ENCODE results near the gene SNPH.
"Not testable (repeated sequence)": the region's sequence is repeated elsewhere in the genome, so short reads cannot be mapped to it uniquely, and the experiment has no call there.

The SNPH gene

DNA sequence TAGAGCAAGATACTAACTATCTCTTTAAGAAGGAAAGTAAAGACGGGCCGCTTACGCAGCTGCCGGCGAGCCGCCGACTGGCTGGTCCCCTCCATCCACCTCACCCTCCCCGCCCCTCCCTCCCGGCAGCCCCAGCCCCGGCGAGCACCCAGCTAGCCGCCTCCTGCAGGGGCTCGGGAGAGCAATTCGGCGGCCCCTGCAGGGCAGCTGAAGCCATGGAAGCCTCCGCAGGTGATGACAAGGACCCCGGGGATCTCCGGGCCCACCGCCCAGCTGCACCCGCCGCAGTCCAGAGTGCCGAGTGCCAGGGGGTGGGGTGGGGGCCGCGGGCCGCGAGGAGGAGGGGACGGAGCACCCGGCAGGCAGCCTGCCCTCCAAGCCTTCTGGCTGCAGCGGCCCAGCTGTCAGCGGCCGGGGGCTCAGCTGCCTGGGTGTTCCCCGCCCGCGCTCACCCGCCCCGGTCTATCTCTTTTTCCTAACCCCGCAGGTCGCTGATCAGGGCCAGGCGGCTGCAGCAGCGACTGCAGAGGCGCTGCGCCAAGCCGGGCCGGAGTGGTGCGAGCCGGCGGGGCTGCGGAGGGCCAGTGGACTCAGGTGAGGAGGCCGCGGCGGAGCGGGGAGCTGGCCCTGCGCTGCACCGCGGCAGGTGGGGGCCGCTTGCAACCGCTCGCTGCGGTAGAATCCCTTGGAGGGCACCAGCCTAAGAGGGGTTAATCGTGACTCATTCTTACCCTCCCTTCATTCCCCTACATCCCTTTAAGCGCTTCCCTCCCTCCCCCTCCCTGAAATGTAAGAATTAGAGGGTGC lies at the start of gene SNPH:
Gene SNPH, plus strand, starts transcription at position 128 of the 807 bp plus-strand sequence. CDS start 29,946 bp downstream, outside the sequence.
- DNase-seq = peak; percentile 6

- DNase-seq = not testable (repeated sequence)
These were observed 49.3 kb upstream of the SNPH start for GRCh38 chr20:1216527-1217427.

GRCh38 chr20:1222750-1223149 lies 43.3 kb upstream of the SNPH start:
- not testable (repeated sequence) for DNase-seq

DNA sequence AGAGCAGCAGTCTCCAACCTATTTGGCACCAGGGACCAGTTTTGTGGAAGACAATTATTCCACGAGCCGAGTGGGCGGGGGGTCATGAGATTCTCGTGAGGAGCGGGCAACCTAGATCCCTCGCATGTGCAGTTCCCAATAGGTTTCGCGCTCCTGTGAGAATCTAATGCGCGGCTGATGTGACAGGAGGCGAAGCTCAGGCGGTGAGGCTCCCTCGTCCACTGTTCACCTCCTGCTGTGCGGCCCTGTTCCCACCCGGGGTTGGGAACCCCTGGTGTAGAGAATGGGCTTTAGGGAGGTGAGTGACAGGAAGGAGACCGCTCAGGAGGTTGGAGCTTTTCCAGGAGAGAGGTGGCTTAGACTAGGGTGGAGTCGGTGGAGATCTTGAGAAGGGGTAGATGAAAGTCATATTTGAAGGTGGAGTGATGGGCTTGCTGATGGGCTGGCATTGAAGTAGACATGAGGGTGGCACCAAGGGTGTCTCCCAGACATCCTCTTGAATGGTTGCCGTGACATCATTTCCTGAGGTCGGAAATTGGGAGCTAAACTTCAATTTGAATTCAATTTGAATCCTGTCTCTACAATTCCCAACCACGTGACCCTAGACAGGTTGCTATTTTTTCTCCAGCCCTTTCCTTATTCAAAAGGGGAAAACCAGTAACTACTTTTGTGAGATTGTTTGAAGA lies 41.7 kb upstream of the SNPH start:
- DNase-seq = no peak

DNA sequence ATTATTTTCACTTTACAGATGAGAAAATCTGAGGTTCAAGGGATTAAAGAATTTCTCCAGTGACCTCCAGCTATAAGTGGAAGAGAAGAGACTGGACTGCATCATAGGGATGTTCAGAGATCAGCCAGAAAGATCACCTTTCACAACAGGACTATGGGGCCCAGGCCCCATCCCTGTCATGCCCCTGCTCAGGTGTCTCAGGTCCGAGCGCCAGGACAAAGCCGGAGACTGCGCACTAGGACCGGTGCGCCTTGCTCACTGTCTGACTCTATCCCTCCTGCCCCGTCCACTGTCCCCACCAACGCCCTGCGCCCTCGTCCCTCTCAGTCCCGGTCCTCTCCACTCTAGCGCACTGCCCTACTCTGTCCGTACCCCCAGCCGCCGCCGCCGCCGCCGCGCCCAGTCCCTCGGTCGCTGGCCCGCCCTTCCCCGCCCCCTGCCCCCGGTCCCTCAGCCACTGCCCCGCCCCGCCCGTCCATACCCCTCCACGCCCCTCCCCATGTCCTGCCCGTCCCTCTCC lies 40.8 kb upstream of the SNPH start:
- no peak for DNase-seq

GRCh38 chr20:1225783-1226654 lies 40.1 kb upstream of the SNPH start, which contains the start of gene RAD21L1:
Gene RAD21L1, plus strand, starts transcription at chr20:1226044. Its CDS starts 2,410 bp downstream, at chr20:1228454.
- no peak for DNase-seq

GRCh38 chr20:1229541-1229940 lies 36.6 kb upstream of the SNPH start:
- no peak for DNase-seq

GRCh38 chr20:1232286-1233111 lies 33.6 kb upstream of the SNPH start:
- no peak for DNase-seq

GRCh38 chr20:1240549-1240948 lies 25.5 kb upstream of the SNPH start:
- no peak for DNase-seq

GRCh38 chr20:1241456-1241855 lies 24.6 kb upstream of the SNPH start:
- no peak for DNase-seq

- DNase-seq = no peak
These were observed 24.0 kb upstream of the SNPH start for GRCh38 chr20:1242099-1242498.

DNA sequence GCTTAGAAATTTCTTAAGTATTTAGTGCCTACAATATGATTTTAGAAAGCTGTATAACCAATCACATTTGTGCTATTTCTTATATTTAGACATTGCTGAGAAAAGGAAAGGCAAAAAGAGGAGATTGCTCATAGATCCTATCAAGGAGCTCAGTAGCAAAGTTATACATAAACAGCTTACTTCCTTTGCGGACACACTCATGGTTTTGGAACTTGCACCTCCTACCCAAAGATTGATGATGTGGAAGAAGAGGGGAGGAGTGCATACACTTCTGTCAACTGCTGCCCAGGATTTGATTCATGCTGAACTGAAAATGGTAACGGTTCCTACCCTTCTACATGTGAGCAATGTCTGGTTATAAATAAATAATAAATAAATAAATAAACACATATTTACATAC lies 23.6 kb upstream of the SNPH start:
- no peak for DNase-seq

DNA sequence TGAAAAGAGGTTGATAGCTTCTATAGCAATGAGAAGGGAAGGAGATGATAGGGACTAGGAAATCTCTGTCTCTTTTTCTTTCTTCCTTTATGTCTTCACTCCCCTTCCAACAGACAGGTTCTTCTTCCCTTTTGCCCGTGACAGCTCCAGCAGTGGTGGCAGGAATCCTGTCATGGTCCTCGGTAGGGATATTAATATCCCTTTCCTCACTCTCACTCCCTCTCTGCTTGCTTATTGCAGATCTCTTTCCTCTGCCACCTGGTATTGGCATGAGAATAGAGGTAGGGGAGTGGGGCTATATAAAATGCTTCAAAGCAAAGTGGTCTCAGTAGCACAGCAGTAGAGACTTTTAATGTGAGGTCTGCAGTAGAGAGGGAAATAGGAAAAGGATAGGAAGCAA lies 20.5 kb upstream of the SNPH start:
- no peak for DNase-seq

DNA sequence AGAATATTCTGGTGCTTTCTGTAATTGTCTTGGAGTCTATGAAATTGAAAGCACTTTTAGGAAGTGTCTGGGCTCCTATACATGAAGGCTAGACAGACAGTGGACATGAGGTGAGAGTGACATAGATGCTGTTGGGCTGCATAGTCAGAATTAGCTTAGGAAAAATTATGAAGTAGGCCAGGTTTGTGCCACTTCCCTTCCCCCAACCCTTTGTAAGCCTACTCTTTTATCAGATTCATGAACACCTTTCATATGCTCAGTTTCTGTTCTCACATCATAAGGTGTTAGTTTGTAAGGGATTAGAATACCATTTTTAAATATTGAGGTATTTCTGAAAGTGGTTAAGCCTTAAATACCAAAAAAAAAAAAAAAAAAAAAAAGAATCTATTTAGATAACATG lies 18.4 kb upstream of the SNPH start:
- no peak for DNase-seq

DNA sequence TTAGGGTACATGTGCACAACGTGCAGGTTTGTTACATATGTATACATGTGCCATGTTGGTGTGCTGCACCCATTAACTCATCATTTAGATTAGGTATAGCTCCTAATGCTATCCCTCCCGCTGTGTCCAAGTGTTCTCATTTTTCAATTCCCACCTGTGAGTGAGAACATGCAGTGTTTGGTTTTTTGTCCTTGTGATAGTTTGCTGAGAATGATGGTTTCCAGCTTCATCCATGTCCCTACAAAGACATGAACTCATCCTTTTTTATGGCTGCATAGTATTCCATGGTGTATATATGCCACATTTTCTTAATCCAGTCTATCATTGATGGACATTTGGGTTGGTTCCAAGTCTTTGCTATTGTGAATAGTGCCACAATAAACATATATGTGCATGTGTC lies 15.8 kb upstream of the SNPH start:
- DNase-seq = not testable (repeated sequence)

- no peak for DNase-seq
These were observed 13.7 kb upstream of the SNPH start for GRCh38 chr20:1252416-1252815.

DNA sequence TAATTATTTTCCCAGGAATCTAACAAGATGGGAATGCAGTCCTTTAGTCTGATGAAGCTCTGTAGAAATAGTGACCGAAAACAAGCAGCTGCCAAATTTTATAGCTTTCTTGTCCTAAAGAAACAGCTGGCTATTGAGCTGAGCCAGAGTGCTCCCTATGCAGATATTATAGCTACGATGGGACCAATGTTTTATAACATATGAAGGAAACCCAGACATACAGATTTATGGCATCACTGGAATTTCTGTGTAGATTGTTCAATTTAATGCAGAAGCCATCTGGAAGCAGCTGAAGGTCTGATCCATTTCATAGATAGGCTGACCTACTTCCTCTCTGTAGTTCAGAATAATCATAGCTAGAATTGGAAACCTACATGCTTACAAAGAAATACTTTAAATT lies 11.8 kb upstream of the SNPH start:
- DNase-seq = no peak

DNA sequence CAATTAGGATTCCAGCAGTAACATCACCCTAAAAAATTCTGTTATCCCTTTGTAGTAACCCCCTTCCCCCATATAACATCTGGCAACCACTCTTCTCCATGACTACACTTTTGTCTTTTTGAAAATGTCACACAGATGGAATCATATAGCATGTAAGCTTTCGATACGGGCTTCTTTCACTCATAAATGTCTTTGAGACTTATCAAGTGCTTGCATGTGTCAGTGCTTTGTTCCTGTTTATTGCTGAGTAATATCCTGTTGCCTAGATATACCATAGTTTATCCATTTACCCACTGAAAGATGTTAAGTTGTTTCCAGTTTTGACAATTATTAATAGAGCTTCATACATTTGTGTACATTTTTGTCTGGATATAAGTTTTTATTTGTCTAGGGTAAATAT lies 10.4 kb upstream of the SNPH start:
- no peak for DNase-seq

- no peak for DNase-seq
These were observed 2.2 kb upstream of the SNPH start for GRCh38 chr20:1263853-1264252.

DNA sequence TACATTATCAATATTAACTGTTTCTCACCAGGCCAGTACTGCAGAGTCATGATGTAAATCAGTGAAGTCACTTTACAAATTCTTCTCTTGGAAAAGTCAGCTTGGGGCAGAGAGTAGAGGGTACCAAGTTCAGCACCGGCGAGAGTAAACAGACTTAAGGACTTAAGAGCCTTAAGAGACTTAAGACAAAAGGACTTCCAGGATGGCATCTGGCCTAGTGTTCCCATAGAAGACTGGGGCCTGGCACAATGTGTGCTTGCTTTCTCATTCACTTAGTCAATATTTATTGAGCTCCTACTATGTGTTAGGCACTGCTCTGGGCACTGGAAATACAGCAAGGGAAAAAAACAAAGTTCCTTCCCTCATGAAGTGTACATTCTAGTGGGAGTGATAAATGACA lies 1.4 kb upstream of the SNPH start:
- no peak for DNase-seq
